Activated T-cell treated with anti-CD3 and anti-CD28 coated beads for 24 hours (primary cell): Measurements from ENCODE around the gene OPCML.

Experiments used
- DNase-seq: peaks from one replicate; pipeline ENCODE4 v3.0.0-alpha.2; 2020; ENCODE audit warnings: low read depth

Gene OPCML

GRCh38 chr11:133541021-133541719, 8.9 kb upstream of the OPCML start:
- no peak for DNase-seq

GRCh38 chr11:133536198-133536597, 3.9 kb upstream of the OPCML start:
- DNase-seq = no peak

GRCh38 chr11:133533205-133533604, 904 bp upstream of the OPCML start:
- DNase-seq = no peak

DNA sequence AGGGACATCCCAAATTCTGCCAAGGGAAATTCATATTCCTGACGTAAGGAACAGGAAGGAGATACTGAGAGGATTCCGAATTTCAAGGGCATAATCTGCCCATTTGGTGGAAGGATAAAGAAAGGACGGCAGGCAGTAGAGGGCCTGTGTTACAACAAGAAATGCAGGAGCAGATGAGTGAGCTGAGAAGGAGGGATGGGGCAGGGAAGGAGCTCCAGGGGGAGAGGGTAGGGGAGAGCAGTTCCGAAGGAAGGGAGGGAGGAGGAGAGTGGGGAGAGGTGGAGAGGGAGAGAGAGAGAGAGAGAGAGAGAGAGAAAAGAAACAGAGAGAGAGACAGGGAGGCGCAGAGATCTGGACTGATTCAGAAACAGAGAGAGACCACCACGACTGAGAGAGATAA, 843 bp downstream of the OPCML start:
- DNase-seq = no peak

DNA sequence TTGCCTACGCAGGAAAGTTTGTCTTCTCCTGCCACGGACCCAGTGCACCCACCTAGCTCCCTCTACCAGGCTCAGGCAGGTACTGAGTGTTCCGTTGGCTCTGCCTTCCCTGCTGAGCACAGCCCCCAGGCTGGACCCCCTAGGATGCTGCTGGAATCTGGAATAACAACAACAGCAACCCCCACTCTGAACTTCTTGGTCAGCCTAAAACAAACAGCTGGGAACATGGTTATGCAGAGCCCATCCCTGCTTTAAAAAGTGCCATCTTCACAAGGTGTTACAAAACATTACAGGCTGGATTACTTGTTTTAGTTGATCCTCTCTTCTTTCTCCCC, 1.8 kb downstream of the OPCML start:
- DNase-seq = no peak

DNA sequence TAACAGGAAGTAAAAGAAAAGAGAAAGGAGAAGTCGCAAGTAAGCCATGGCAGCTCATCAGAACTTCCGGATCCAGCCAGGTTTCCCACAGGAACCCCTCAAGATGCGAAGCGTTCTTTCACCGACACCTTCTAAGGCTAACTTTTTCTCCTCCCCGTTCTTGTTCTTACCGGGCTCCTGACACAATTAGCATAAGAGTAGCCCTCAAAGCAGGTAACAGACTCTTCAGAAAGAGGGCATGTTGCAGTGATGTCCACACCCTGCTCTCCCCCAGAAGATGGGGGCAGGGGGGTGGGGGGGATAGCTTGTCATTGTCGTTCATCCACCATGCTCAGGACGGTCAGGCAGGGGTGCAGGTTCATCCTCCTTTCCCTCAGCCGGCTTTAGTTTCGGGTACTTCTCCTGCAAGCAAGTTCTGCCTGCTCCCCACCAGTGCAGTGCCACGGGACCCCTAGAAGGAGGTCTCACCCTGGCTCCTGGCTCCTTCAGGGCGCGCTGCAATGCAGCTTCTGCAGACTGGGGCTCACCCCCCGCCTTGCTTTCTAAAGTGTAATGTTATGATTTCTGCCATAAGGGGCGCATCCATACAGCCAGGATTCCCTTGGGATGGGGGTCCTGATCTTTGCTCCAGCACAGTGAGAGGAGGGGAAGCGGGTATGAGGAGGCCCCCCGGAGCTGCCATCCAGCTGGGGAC, 2.3 kb downstream of the OPCML start:
- DNase-seq = no peak

- no peak for DNase-seq
Measured at GRCh38 chr11:133526790-133527189, 5.5 kb downstream of the OPCML start.

- DNase-seq = no peak
Measured at GRCh38 chr11:133525976-133526375, 6.3 kb downstream of the OPCML start.

DNA sequence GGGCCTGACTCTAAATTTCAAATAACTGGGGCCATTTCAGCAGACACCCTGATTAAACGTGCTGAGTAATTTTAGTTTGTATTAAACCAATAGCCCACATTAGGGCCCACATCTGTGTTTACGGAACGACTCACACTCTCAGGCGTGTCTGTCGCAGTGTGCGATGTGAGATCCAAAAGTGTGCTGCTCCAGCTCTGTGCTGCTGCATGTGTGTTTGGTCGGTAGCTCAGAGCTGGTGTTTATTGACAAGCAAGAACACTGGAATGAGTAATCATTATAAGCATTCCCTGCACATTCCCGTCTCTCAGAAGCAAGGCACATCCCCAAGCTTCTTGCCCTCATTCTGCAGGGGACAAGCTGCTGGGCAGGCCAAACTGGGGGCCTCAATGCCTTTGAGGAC, 7.8 kb downstream of the OPCML start:
- no peak for DNase-seq

- no peak for DNase-seq
Measured at GRCh38 chr11:133522344-133522743, 10.0 kb downstream of the OPCML start.

GRCh38 chr11:133521502-133521901, 10.8 kb downstream of the OPCML start:
- no peak for DNase-seq

DNA sequence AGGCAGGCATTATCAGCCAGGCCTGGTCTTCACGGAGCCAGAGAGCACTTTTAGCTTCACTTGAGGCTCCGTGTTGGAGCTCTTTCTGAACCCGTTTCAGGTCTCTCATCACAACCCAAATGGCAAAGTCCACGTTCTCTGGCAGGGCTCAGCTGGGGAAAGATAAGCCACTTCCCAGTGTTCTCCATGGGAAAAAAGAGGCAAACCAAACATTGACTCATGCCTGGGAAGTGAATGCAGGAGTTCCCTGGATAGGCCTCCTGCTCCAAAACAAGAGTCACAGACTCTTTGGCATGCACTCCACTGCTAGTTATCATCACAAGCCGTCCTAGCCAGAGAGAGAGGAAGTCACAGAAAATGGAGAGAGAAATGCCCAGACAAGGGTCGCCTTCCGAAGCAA, 11.6 kb downstream of the OPCML start:
- no peak for DNase-seq

GRCh38 chr11:133519560-133519959, 12.7 kb downstream of the OPCML start:
- DNase-seq = no peak

DNA sequence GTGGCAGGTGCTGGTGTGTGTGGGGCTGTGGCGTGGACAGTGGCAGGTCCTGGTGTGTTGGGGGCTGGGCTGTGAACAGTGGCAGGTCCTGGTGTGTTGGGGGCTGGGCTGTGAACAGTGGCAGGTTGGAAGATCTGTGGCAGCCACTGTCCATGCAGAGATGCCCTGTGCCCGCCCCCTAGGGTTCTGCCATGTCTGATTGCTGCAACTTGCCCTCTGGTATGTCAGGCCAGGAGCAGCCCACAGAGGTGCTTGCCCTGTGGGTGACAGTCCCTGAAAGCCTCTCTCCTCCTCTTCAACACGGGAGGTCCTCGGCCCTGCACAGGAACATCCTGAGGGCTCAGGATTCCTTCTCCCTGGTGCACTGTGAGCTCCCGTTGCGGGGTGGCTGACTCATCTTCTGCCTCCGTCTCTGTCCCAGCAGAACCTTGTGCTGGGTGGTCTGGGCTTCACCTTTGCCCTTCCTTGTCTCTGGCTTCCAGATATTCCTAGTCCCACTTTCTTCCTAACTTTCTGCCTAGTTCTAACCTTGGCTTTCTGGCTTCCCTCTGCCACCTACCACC, 13.5 kb downstream of the OPCML start:
- no peak for DNase-seq

DNA sequence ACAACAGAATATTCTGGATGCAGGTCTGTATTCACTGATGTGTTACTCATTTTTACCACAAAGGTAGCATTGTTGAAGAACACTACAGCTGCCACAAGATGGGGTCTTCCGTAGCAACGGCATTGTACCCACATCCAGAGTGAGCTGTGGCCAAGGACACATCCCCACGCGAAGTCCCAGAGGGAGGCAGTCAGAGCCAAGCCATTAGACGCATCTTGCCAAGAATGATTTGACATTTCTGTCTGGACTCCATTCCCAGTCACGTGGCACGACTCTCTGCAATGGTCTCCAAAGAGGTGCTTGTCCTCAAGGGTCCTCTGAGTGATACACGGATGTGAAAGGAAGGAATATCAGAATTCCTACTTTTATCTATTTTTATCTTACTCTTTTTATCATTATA, 15.5 kb downstream of the OPCML start:
- no peak for DNase-seq

GRCh38 chr11:133515107-133515506, 17.2 kb downstream of the OPCML start:
- DNase-seq = no peak

- DNase-seq = no peak
Measured at GRCh38 chr11:133509924-133510697, 22.2 kb downstream of the OPCML start.

DNA sequence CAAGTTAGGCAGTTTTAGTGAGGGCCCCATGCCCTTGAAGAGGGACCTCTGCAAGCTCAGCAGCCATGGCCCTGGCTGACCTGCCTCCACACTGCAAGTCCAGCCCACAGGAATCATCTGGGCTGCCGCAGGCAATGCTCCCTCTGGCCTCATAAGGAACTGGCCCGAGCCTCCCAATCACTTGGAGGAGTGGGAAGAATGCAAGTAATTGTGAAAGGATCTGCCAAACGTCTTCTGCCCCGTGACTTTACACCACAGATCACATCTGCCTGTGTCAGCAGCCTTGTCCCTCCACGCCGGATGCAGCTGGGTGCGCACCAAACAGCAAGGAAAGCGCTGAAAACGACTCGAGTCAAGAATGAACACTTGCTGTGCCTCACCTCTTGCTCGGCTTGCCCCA, 23.8 kb downstream of the OPCML start:
- DNase-seq = no peak

- no peak for DNase-seq
Measured at GRCh38 chr11:133507185-133507584, 25.1 kb downstream of the OPCML start.

DNA sequence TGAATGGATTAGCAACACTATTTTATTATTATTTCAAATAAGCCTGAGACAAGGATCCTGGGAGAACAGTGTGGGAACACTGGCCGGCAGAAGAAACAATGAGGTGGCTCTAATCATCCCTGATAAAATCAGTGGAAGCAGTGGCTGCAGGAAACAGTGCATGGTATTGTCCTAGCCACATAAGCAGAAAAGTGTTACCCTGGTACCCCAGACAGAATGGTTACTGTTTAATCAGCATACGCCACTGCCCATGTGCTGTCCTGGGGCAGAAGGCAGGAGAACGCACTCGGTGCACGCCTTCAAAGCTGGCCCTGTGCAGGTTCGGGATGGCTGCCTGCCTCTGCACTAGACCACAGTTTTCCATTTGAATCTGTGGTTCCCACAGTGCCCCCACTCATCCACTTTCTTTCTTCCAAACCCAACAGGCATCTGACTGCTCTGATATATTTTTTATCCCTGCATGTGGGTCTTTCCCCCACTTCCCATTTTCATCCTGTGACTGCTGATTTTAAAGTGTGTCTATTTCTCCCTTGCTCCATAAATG, 25.7 kb downstream of the OPCML start:
- DNase-seq = no peak

- no peak for DNase-seq
Measured at GRCh38 chr11:133506023-133506422, 26.3 kb downstream of the OPCML start.

GRCh38 chr11:133504906-133505305, 27.4 kb downstream of the OPCML start:
- DNase-seq = no peak

DNA sequence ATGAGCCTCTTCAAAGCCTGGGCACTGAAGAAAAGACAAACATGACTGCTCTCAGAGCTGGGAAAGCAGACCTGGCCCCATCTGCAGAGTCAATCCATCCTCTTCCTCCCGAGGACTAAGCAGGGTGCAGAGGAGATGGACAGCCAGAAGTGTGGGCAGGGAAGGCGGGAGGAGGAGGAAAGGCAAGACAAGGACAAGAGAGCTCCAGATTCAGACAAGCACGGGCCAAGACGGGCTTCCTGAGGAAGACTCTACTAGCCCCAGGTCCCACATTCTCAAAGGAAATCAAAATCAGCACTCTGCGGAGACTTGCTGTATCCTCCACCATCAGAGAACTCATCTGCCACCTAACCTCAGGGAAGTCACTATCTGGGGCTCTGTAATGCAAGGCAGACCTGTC, 28.5 kb downstream of the OPCML start:
- DNase-seq = no peak
